T-helper 9 cell (primary cell): Measurements from ENCODE around the gene UBE2R2.
"Not testable (repeated sequence)": the region's sequence is repeated elsewhere in the genome, so short reads cannot be mapped to it uniquely, and the experiment has no call there.

Experiments
- DNase-seq: peaks from one replicate; pipeline ENCODE4 v3.0.0-alpha.2; 2020
- total RNA-seq, 2 donors: gene quantifications; one replicate each; lab custom pipeline; 2026; lab: John Stamatoyannopoulos, UW

The UBE2R2 gene, protein sequence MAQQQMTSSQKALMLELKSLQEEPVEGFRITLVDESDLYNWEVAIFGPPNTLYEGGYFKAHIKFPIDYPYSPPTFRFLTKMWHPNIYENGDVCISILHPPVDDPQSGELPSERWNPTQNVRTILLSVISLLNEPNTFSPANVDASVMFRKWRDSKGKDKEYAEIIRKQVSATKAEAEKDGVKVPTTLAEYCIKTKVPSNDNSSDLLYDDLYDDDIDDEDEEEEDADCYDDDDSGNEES
- total RNA-seq, result 42.7 to 43.2 reads per million in 2 donors

DNA sequence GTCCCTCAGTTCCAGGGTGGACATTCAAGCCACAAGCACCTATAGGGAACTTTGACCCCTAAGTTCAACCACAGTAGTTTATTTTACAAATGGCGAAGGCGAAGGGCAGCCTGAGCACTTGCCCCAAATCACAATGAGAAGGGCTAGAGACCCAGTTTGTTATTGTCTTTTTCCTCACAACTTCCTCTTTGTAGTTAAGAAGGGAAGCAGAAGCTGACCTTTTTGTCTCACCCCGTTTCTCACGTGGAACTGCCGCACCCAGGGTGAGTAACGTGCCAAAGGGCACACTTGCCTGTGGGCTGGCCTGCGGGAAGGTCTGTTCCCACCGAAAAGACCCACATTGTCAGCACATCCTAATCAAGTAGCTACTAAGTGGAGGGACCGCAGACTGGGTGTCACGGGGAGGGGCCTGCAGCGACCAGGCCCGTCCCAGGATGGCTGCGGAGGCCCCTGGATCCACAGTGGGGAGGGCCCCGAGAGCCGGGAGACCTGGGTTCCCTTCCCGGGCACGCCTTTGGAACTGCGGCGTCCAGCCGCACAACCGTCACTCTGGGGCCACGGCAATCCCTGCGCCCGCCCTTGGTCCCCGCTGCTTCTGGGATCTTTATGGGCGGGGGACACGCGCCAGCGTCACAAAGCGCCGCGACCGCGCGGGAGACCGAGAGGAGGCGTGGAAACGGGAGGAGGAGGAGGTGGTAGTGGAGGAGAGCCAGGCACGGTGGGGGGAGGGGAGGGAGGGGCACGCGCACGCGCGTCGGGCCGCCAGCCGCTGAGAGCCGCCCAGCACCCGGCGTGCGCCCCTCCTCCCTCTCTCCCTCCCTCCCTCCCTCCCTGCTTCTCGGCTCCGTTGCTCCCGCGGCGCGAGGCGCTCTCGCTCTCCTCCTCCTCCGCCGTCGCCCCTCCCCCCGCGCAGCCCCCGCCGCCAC, at the start of gene UBE2R2:
TSS of gene UBE2R2 (plus strand) at position 834 of the 926 bp plus-strand sequence. CDS start 598 bp downstream, outside the sequence.
- DNase-seq, result peak; percentile 95

DNA sequence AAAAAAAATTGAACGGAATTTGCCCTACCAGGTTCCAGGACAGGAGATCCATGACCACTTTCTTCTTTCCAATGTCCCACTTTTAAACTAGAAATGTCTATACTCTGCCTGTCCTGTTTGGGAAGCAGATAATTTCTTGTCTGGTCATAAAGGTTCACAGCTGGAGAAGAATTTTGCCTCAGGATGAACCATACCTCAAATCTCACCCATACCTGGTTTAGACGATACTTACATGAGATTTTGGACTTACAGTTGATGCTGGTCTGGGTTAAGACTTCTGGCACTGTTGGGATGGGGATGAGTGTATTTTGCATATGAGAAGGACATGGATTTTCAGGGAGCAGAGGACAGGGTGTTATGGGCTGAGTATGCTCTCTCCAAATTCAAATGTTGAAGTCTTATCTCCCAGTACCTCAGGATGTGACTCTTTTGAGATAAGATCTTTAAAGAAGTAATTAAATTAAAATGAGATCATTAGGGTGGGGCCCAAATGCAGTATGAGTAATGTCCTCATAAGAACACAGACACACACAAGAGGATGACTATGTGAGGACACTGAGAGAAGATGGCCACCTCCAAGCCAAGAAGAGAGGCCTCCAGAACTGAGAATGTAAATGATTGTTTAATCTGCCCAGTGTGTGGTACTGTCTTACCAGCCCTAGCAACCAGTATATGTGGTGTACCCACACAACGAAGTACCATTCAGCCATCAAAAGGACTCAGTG, 46.6 kb upstream of the UBE2R2 start:
- DNase-seq, result not testable (repeated sequence)

DNA sequence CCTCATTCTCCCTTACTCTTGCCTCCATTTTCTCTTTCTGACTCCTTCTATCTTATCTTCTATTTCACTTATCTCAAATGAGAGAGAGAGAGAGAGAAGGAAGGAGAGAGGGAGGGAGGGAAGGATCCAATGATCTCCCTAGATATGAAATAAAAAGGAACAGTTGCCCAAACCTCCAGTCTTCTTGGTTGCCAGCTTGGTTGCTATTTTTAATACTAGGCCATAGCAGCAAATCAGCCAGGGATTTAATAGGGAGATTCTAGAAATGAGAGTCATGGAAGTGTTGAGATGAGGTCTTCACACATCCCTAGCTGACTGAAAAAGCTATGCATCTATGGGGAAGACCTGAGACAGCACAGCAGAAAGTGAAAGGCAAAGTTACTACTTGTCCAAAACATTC, 43.8 kb upstream of the UBE2R2 start:
- not testable (repeated sequence) for DNase-seq

DNA sequence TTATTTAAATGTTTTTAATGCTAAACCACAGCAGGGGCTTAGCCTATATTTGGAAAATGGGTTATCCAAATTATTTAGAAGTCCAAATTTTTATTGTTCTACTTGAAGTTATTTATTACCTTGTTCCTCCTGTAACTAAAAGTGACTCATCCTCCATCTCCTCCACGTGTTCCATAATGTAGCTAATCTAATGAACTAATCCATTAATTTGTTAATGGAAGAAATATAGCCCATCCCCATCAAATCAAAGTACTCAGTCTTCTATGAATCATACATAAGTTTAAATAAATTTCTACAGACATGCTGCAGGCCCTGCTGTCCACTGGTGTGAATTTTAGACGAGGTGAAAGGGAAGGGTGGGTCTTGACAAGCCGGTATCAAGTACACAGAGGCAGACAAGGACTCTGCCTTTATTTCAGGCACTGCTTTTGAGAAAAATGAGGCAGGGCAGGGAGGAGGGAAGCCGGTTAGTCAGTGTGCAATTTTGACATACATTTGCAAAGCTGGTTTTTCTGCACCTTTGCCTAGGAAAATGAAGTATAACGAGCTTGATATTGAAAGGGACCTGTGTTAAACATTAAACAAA, 42.8 kb upstream of the UBE2R2 start:
- DNase-seq, result not testable (repeated sequence)

DNA sequence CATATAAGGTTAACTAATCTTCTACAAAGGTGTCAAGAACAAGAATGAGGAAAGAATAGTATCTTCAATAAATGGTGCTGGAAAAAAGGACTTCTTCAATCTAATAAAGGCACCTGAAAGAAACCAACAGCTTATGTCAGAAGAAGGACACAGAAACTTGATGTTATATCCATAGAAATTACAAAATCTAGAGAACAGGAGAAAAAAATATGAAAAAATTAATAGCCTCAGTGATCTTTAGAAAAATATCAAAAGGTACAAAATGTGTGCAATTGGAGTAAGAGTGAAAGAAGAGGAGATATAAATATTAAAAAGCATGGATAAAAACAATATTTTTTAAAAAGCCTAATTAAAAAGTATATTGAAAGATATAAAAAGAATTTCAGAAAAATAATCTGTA, 40.4 kb upstream of the UBE2R2 start:
- DNase-seq, result no peak

DNA sequence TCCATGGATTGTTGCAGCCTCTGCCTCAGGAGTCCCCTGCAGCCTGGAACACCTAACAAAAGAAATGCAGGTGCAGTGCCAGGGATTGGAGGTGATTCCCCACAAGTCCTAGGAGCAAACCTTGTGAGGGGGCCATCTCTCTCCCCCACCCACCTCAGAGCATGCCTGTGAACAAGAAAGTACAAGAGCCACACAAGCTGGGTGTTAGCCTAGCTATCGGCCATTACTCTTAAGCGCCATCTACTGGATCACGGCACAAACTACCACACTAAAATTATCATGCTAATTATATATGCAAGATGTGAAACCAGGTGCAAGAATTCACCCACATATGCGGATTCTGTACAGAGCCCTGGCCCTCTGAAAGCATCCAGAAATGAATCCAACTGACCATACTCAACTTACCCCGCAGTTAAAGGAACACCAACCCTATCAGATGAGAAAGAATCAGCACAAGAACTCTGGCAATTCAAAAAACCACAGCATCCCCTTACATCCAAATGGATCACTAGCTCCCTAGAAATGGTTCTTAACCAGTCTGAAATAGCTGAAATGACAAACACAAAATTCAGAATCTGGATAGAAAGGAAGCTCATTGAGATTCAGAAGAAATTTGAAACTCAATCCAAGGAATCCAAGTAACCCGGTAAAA, 38.1 kb upstream of the UBE2R2 start:
- peak; percentile 22 for DNase-seq

DNA sequence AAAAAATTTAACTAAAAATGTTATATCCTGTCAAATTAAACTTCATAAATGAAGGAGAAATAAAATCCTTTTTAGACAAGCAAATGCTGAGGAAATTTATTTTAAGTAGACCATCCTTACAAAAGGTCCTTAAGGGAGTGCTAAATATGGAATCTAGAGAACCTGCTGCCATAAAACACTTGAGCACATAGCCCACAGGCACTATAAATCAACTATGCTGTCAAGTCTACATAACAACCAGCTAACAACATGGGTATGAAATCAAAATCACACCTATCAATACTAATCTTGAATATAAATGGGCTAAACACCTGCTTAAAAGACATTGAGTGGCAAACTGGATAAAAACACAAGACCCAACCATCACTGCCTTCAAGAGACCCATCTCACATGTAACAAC, 36.7 kb upstream of the UBE2R2 start:
- no peak for DNase-seq

DNA sequence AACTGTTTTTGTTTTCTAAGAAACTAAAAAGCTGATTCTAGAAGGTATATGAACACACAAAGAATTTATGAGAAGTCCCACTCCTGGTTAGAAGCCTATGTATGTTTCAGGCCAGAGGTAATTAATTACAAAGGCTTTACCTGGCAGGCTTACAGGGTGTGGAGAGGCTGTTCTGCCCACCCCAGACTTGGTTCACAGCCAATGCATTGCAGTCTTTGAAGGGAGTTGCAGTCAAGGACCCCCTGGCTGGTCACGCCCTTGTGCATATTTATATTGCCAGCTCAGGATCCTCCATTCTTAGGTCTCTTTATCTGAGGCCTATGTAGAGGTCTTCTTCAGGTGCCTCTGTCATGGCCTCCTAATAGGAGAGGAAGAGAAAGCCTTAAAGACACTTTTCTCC, 35.2 kb upstream of the UBE2R2 start:
- no peak for DNase-seq

DNA sequence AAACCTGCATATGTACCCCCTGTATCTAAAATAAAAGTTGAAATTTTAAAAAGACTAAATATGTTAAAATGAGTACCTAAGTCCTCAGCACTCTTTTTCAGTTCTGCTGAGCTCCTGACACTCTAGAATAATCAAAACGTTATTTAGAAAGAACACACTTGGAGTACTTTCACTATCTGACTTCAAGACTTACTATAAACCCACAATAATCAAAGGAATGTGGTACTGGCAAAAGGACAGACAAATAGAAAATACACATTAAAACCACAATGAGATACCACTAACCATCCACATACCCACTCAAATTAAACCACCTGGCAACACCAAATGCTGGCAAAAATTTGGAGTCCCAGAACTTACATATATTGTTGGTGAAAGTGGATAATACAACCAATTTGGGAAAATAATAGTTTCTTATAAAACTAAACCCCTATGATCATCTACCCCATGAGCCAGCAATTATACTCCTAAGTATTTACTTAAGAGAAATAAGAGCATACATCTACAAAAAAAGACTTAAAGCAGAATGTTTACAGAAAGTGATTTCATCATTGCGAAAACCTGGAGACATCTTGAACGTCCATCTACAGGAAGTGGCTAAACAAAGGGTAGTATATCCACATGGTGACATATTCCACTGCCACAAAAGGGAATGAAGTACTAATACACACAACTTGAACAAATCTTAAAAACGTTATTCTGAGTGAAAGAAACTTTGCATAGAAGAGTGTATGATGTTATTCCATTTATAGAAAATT, 34.4 kb upstream of the UBE2R2 start:
- no peak for DNase-seq

DNA sequence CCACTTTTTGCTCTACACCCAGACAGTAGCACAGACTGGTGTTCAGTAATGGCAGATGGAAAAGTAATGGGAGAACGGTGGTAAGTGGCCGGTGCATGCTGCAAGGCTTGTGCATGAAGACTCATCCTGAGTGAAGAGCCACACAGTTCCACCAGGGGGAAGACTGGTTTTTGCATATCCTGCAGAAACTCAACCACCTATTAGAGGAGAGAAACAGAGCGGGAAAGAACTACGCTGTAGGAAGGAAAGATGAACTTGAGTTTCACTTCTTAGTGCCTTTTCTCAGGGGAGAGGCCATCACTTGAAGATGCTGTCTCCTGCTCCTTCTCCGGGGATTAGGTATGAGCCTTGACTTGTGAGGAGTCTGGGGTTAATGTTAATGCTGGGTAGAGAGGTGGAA, 31.0 kb upstream of the UBE2R2 start:
- DNase-seq, result no peak

DNA sequence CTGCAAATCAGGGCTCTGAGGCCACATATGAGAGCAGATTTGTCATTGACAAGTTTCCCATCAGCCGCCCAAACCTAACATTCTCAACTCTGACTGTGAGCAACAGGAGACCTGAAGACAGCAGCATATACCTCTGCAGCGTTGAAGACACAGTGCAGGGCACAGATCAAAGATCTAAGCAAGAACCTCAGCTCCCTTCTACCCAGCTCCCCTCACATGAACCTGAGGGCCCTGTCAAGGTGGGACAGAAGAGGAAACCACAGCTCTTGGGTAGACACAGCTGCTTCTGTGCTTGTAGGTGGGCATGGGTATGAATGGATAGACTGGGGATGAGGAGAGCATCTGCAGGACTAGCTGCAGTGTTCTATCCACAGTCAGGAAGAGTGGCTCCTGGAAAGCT, 30.3 kb upstream of the UBE2R2 start:
- DNase-seq, result no peak

DNA sequence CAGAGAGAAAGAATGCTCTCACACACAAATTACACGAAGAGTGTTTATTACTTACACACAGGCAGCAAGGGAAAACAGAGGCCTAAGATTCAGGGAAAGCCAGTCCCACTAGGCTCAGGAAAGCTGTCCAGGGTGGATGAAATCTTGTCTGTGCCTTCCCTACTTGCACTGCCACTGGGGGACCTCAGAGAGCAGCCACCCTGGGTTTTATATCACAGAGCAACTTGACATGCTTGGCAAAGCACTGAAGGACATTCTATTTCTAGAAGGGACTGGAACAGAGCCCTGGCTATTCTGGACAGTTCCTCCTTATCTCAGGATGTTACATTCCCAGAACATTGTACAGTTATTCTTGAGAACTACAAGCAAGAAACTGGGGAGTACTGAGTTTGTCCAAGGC, 29.1 kb upstream of the UBE2R2 start:
- no peak for DNase-seq

DNA sequence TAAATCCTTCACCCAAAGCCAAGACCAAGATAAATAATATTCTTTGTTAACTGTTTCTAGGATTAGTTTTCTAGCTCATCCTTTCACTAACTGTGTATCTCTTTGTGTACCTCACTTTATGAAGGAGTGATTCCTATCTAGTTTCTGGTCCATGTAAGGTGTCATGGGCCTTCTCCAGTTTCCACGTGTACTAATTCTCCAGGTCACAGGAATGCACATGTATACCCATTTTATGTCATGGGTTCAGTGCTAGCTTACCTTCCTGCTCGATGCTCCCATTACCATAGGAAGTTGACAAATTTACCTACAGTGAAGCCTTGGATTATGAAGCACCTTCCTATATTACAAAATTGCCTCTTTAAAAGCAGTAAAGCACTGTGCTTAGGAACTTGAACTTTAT, 27.5 kb upstream of the UBE2R2 start:
- not testable (repeated sequence) for DNase-seq

DNA sequence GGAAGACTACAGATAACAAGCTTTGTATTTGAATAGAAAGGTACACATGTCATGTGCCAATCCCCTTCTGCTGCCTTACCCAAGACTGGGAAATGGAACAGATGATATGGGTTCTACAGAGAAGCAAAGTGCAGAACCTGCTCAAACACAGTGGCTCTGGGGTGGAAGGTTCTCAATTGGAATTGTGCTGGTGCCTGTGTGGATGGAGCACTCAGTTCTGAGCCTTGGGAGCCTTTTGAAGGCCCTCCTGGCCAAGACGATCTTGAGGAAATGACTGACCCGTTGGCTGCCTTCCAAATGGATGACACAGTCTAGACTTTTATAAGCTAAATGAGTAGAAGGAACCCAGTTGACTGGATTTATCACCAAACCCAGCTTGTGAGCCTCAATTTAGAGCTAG, 25.8 kb upstream of the UBE2R2 start:
- no peak for DNase-seq

DNA sequence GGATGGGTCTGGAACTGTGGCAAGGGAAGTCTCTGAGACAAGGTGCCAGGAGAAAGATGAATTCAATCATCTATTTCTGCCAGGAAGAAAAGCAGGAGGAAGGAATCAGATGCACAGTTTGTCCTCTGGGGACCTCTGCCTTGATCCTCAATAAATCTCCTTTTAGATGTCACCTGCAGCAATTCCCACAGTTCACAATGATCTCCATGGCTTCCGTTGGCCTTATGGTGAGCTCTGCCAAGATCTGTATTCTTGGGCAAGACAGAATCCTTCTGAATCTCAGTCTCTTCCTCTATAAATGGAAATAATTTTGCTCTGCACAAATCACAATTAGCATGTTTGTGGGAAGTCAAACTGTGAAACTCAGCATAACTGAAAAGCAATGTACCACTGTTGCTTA, 23.5 kb upstream of the UBE2R2 start:
- DNase-seq, result not testable (repeated sequence)

DNA sequence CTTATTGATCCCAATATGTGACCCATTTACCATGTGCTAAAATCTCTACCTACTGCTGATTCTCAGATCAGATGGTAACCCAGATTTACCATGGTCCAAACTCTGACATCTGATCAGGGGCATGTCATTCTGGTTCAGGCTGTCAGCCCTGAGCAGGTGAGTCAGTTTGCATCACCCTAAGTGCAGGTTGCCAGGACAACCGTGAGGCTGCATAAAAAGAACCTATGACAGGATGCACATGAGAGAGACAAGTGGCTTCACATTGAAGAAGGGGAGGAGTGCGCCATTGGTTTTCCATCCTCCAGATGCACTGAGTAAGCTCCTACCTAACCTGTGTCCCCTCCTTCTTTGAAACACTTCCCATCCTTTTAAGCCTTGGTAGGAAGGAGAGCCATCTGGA, 22.4 kb upstream of the UBE2R2 start:
- no peak for DNase-seq

DNA sequence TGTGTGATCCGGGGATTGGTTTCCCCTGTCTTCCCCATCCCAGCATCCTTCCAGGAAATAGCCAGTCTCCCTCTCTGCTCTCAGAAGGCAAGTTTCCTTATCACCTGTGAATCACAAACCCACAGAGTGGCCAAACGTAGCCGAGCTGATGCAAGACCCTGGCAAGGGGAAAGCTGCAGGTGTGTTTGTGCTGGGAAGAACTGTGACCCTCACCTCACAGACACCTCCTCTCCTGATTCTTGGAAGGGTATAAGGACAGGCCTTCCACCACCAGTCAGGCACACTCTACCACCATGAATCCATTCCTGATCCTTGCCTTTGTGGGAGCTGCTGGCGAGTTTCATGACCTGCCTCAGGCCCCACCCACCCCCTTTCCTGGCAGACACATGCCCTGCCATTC, 21.7 kb upstream of the UBE2R2 start, which contains the start of gene PRSS3:
TSS of gene PRSS3 (plus strand) at position 281 of the 400 bp plus-strand sequence. CDS start at position 294, 13 bp downstream.
- no peak for DNase-seq

DNA sequence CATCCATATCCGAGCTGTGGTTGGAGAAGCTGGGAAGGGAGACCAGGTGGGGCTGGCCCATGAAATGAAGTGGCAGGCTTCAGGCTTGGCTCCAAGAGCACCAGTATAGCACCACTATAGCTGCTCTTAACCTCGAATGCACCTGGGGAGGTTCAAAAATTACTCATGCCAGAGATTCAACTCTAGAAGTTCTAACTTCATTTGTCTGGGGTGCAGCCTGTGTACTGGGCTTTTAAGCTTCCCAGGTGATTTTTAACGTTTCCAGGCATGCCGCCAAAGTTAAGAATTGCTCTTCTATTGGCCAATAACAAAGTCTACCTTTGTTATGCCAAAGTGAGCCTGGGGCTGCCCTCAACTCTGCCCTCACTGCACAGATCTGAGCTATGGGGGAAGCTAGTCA, 21.1 kb upstream of the UBE2R2 start:
- no peak for DNase-seq

DNA sequence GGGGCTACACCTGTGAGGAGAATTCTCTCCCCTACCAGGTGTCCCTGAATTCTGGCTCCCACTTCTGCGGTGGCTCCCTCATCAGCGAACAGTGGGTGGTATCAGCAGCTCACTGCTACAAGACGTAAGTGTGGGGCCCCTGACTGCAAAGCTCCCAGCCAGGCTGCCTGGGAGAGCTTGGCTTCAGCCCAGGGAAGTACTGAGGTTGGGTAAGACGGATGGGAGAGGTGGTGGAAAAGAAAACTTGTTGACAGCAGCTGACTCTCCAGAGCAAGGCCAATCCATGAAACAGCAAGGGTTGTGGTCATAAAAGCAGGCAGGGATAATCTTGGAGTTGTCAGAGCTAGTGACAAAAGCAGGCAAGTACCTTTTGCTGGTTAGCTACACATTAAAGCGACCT, 20.3 kb upstream of the UBE2R2 start:
- DNase-seq, result not testable (repeated sequence)

DNA sequence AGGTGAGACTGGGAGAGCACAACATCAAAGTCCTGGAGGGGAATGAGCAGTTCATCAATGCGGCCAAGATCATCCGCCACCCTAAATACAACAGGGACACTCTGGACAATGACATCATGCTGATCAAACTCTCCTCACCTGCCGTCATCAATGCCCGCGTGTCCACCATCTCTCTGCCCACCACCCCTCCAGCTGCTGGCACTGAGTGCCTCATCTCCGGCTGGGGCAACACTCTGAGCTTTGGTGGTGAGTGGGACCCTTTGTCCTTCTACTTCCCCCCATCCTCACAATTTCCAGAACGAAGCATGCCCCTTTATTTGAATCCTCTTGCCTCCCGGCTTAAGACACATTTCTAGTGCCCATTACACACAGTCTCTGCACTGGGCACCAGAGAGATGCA, 19.1 kb upstream of the UBE2R2 start:
- no peak for DNase-seq

DNA sequence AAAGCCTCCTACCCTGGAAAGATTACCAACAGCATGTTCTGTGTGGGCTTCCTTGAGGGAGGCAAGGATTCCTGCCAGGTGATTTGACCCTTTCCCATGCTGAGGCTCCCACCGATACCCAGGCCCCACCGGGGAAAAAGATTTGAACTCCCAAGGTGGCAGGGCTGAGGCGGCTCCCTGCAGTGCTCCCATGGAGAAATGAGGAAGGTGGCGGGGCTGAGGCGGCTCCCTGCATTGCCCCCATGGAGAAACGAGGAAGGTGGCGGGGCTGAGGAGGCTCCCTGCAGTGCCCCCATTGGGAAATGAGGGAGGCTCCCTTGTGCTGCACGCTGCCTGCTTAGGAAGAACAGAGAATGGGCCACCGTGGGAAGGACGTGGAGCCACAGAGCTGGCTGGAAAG, 18.4 kb upstream of the UBE2R2 start:
- DNase-seq, result no peak
